Measurements from ENCODE around the gene OSBPL2.

Gene OSBPL2

DNA sequence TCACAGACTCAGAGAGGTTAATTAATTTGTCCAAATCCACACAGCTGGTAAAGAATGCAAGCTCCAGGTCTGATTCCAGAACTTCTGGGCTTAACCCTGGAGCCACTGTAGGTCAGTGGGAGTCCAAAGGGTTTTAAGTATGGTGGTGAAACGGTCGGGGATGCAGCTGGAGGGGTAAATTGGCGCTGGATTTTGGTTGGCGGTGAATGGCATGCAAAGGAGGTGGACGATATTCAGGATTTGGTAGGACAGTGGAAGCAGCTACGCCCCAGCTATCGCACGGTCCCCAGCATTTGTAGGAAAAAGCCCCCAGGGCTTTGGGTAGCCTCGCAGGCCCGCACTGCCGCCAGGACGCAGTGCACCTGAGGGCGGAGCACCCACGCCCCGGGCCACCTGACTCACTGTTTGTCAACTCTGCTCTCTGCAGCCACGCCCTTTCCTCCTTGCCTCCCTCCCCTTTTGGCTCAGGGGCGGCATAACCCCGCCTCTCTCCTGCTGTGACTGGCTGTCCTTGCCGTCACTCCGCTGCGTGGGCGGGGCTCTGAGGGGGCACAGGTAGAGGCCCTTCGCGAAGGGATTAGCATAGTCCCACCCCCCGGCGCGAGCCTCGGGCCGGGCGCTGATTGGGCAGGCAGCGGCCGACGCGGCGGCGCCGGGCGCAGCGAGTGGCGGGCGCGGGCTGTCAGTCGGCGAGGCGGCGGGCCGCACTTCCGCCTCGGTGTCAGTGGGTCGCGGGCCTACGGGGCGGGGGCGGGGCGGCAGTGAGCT, at the start of gene OSBPL2:
Gene OSBPL2 (plus strand): TSS at position 721 of the 768 bp plus-strand sequence. CDS start 17,664 bp downstream, outside the sequence.
- DNase-seq (ENCODE audit: low spot score) = peak; percentile 100

DNA sequence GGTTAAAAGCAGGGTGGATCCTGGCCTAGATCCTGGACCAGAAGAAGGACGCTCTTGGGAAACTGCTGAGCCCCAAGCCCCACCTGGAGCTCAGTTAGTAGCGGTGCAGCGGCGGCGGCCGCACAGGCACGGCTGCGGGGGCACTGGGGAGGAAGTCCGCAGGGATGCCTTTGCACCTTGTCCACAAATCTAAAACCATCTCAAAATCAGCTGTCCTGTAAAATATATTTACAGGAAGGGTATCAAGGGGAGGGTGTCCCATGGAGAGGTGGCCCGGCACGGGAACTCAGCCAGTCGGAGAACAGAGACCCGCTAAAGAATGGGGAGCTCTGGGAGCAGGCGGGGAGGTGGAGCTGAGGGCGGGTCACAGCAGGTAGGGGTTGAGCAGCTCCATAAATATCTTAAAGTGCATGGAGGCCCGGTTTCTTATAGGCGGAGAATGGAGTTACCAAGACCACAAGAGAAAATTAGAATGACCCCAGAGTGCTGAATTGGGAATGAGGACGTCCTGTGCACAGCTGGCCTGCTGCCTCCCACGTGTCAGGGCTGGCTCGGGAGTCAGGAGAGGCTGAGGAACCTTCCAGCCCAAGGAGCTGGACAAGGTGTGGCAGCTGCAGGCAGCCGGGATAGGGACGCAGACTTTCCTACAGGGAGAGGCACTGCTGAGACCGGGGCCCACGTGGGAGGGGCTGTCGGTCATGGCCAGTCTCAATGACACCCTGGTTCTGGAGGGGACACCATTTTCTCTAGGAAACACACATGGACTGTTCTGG, 47.5 kb upstream of the OSBPL2 start:
- no peak for DNase-seq (ENCODE audit: low spot score)

DNA sequence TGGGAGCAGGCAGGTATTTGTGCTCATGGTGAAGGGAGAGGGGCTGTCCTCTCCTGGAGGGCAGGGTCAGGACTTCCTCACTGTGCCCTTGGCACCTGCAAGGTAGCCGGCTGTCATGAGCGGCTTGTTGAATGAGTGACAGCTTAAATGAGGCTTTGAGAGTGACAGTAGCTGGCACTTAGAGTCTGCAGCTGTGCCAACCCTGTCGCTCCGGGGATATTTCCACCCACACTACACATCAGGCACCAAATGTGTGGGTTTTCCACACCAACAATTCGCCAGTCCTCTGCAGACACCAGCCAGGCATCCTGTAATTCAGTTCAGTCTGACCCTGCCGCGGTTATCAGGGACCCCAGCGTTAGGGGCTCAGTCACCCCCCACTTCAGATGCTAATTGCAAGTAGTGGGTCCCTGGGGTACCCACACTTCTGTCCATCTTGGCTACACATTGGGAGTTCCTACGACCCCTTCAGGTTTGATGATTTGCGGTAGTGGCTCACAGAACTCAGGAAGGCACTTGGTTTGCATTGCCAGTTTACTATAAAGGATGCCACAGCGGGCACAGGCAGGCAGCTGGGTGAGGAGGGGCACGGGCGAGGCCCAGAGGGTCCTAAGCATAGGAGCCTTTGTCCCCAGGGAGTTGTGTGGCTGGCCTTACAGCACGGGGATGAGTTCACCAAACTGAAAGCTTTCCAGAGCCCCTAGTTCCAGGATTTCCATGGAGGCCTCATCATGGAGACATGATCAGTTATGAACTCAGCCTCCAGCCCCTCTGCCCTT, 46.4 kb upstream of the OSBPL2 start:
- DNase-seq (ENCODE audit: low spot score) = no peak

DNA sequence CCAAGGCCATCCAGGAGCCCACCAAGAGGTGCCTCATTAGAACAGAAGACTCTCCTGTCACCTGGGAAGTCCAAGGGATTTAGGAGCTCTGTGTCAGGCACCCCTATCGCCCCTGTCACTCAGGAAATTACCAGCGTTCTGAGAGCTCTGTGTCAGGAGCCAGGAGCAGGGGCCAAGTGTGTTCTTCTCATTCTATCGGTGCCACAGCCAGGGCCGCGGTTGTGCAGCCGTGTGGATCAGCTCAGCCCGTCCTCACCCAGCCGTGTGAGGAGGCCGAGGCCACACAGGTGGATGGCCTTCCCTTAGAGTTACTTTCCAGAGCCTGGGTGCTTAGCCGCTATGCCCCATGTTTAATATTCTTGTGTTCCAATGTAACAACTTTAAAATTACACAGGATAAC, 45.7 kb upstream of the OSBPL2 start:
- DNase-seq (ENCODE audit: low spot score) = no peak

DNA sequence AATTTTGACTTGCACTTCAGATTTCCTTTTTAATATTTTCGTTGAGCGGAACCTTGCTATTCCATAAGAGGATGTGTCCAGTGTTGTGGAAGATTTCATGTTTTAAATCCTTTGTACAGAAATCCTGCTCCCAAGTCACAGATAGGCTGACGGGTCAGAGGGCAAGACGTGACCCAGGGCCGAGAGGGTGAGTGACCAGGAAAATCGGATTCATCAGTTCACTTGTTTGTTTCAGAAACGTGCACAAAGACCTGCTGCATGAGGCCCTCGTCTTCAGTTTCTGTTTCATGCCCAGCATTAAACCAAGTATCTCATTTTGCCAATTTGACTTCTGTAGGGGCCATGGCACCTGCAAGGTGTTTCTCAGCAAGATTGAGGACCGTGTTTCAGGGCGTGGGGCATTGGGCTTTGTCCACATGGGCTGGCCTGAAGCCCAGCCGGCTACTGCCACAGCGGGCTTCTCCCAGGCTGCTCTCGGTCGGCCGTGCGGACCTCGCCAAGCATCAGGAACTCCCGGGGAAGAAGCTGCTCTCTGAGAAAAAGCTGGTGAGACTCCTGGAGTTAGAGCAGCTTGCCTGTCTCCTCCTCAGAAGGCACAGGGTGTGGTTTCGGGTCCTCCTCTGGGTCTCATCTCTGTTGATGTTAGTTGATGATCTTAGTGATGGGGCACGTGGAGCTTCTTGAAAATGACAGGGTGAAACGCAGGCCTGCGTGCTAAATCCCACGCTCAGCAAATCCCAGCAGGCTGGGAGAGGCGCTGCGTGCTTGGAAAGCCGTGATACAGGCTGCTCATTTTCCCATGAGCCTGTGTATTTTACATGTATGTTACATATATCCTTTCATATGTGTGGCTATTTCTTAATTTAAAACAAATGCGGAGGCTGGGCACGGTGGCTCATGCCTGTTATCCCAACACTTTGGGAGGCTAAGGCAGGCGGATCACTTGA, 45.0 kb upstream of the OSBPL2 start:
- no peak for DNase-seq (ENCODE audit: low spot score)

DNA sequence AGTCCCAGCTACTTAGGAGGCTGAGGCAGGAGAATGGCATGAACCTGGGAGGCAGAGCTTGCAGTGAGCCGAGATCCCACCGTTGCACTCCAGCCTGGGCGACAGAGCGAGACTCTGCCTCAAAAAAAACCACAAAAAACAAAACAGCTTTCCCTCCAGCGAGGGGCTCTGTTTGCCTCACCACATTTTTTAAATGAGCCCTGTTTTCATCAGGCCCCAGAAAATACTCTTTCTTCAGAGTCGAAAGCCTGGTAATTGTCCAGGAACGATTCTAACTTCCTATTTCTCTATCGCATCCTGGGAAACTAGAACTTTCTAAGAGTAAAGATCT, 43.3 kb upstream of the OSBPL2 start:
- DNase-seq (ENCODE audit: low spot score) = no peak

DNA sequence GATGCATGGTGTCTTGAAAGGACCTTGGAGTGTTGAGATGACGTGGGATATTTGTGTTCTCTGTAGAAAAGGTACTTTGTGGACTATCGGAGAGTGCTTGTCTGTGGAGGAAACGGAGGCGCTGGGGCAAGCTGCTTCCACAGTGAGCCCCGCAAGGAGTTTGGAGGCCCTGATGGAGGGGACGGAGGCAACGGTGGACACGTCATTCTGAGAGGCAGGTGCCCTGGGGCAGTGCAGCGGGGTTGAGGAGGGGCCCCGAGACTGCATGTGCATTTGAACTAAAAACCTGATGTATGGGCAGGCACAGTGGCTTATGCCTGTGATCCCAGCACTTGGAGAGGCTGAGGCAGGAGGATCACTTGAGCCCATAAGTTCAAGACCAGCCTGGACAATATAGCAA, 42.6 kb upstream of the OSBPL2 start:
- no peak for DNase-seq (ENCODE audit: low spot score)

DNA sequence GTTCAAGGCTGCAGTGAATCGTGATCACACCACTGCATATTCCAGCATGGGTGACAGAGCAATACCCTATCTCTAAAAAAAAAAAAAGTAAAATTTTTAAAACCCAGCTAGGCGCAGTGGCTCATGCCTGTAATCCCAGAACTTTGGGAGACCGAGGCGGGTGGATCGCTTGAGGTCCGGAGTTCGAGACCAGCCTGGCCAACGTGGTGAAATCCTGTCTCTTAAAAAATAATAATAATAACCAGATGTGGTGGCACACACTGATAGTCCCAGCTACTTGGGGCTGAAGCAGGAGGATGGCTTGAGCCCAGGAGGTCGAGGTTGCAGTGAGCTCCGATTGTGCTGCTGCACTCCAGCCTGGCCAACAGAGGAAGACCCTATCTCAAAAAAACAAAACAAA, 42.0 kb upstream of the OSBPL2 start:
- DNase-seq (ENCODE audit: low spot score) = no peak

DNA sequence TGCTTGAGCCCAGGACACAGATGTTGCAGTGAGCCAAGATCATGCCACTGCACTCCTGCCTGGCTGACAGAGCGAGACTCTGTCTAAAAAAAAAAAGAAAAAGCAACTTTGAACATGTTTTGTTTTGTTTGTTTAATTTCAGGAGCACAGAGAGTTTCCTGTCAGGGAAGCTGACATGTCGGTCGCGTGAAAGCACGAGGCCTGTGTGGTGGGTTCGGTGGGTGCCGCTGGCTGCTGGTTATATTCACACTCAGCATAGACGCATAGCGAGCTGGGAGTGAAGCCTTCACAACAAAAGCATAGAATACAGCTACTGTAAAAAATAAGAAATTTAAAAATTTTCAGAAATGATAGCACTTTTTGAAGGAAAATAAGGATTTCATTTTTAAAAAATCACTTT, 41.0 kb upstream of the OSBPL2 start:
- no peak for DNase-seq (ENCODE audit: low spot score)

DNA sequence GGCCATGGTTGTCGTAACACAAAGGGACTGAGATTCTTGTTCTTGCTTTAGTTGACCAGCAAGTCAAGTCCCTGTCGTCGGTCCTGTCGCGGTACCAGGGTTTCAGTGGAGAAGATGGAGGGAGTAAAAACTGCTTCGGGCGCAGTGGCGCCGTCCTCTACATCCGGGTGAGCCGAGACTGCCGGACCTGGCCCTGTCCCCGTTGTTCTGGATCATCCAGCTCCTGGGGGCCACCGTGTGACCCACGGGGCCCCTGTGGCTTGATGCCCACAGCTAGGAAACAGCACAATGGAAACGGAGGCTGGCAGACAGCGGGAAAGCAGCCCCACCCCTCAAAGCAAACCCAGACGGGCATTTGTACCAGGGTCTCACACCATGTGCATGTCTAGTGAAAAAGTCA, 40.5 kb upstream of the OSBPL2 start:
- DNase-seq (ENCODE audit: low spot score) = no peak

DNA sequence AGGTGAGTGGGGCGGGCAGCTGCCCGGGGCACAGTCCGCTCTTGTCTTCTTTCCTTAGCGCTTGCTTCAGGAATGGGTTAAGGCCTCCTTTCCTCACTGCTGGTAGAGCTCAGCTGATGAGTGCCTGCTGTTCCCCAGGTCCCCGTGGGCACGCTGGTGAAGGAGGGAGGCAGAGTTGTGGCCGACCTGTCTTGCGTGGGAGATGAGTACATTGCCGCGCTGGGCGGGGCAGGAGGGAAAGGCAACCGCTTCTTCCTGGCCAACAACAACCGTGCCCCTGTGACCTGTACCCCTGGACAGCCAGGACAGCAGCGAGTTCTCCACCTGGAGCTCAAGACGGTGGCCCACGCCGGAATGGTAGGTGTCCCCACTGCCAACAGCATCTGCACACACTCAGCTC, 39.8 kb upstream of the OSBPL2 start:
- no peak for DNase-seq (ENCODE audit: low spot score)

DNA sequence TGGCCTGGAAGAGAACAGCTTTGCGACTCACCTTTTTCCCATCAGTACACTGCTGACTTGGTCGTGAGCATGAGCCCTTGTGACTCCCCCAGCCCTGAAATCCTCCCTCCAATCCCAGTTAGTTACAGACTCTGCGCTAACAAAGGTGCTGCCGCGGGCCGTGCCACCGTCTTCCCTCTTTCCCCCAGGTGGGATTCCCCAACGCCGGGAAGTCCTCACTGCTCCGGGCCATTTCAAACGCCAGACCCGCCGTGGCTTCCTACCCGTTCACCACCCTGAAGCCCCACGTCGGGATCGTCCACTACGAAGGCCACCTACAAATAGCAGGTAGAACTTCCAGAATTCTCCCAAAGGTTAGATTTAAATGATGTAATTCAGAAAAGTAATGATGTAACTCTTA, 39.4 kb upstream of the OSBPL2 start:
- no peak for DNase-seq (ENCODE audit: low spot score)

DNA sequence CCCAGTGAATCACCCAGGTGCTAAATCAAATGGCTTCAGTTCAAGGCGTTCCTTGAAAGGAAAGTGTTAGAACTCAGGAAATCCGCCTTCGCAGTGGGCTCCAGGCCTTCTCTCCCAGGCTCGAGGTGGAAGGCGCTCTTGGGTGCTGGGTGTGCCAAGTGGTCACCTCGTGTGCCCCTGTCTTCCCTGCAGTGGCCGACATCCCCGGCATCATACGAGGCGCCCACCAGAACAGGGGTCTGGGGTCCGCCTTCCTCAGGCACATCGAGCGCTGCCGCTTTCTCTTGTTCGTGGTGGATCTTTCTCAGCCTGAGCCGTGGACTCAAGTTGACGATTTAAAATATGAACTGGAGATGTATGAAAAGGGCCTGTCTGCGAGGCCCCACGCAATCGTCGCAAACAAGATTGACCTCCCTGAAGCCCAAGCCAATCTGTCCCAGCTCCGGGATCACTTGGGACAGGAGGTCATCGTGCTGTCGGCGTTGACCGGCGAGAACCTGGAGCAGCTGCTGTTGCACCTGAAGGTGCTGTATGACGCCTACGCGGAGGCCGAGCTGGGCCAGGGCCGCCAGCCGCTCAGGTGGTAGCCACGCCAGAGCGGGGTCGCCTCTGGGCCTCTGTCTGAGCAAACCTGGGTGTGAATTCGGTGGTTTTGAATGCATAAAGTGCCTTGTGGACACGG, 37.7 kb upstream of the OSBPL2 start:
- DNase-seq (ENCODE audit: low spot score) = no peak

DNA sequence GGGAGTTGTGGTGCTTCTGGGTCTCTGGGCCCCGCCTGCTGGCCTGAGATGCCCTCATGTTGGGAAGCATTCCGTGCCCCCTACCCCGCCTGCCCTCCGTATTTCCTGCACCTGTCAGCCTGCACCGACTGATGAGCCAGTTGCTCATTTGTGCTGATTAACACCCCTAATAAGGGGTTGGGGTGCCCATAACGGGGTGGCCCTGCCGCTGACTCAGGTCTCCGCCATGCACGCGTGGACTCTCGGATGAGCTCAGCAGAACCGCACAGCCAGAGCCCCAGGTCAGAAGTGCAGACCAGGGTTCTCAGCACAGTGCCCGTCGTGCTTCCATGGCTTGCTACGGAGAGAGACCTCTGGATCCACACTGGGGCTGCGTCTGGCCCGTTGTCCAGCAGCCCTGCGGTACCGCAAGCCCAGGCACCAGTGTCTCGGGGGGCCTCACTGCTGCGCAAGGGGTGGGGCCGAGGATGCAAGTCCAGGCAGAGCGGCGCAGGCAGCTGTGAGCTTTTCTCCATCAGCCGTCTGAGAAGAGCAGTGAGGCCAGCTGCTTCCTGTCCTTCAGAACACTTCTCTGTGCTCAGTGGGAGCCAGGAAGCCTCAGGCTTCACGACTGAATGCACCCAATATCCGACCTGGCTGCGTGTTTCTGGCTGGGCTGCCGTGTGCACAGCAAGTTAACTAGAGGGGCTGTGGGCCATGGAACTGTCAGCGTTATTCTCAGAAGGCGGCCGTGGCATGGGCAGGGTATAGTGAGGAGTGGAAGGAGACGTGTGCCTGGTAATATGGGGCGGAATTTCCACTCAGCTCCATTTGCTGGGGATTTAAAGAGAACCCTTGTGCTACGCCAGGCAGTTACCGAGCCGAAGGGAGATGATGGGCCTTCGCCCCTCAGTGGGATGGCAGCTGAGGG, 36.9 kb upstream of the OSBPL2 start:
- no peak for DNase-seq (ENCODE audit: low spot score)

DNA sequence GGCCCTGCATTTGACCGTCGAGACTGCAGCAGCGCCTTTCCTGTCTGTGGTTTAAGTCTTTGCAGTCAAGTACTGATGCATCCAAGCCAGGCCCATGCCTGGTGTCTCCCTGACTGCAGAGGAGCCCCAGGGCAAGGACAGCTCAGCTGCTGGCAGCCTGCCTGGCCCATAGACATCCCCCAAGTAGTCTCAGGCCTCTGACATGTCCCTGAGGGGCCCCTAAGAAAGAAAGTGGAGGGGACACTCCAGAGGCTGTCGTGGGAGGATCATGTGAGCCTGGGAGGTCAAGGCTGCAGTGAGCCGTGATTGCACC, 36.3 kb upstream of the OSBPL2 start:
- DNase-seq (ENCODE audit: low spot score) = no peak

DNA sequence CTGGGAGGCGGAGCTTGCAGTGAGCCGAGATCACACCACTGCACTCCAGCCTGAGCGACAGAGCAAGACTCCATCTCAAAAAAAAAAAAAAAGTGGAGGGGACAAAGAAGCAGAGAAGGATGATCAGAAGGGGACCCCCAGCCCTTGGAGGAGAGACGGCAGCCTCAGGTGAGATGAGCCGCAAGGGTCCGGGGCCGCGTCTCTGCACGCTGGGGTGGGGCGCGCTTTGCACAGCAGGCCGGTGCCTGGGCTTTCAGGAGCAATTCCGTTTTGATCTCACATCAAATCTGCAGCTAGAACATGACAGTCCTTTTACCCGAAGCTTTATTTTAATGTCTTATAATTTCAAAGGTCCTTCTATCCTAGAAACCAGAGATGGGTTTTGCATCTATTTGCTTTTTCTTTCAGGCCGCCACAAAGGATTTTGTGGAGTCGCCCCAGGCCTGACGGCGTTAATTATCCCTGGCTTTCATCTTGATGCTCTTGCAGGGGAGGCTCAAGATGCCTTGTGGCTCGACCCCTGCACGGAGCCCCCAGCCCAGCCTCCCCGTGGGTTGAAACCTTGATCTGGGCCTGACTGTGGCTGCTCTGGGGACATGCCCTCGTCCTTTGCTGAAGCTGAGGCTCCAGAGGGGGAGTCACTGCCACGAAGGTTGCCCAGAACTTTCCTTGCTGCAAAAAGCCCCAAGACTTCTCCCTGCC, 35.5 kb upstream of the OSBPL2 start:
- DNase-seq (ENCODE audit: low spot score) = no peak

DNA sequence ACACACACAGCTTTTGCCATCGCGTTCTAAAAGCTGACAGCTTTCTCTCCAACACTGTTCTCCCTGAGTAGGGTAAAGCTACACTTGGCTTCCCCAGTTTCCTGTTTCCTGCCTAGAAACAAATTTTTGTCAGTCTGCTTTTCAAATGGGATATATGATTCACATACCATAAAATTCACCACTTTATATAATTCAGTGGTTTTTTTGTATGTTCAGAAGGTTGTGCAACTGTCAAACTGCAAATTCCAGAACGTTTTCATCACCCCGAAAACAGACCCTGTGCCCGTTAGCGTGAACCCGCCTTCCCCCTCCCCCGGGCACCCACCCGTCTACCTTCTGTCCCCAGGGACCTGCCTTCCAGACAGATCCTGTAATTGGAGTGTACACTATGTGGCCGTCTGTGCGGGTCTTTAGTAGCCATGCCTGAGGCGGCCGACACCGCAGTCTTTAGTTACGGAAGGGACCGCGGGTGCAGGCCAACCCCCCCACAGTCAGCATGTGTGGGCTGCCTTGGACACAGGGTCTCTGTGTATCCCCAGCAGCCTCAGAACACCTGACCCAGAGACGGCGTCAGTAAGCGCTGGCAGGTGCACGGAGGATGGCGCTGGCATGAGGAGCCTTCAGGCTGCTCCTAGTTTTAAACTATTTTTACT, 34.8 kb upstream of the OSBPL2 start:
- no peak for DNase-seq (ENCODE audit: low spot score)

DNA sequence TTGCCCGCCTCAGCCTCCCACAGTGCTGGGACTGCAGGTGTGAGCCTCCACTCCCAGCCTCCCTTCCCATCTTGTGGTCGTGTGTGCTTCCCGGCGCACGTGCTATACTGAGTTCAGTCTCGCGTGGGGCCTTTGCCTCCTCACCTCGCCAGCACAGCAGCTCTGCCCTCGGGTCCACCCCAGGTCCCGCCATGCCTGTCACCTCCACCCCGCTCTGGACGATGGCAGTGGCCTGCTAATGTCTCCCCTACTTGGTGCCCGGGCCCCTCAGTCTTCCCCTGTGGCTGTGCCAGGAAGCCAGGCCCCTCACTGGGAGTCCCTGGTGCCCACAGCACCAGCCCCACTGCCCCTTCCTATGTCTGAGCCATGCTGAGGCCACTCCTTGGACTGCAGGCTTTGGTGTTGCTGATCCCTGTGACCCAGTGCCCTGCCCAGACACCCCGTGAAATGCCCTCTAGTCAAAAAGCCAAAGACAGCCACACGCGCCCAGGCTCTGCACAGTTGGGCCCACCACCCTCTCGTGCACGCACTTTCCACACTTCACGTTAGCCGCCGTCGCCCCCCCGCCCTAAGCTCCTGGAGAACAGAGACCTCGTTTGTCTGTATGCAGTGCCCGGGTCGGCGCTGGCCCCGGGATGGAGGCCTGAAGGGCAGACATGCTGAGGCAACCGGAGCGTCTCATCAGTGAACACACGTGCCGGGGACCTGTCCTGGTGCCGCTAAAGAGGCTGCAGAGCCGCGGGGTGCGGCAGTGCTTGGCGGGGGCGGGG, 32.5 kb upstream of the OSBPL2 start:
- no peak for DNase-seq (ENCODE audit: low spot score)

Data from left forelimb (tissue), 1 donor.